SH-SY5Y (cell line): ENCODE measurements around the gene ATXN1L.

Experiments used
- GATA2 ChIP-seq: IDR thresholded peaks from 2 replicates; pipeline ENCODE4 v1.6.1; 2011; ENCODE audit warnings: mild to moderate bottlenecking, low read depth, low read length
- GATA3 ChIP-seq: IDR thresholded peaks from 2 replicates; pipeline ENCODE4 v1.6.1; 2011; ENCODE audit warnings: low read depth, mild to moderate bottlenecking, low read length, moderate library complexity

ATXN1L gene

GRCh38 chr16:71878911-71879310, 33.1 kb downstream of the ATXN1L start:
- TF ChIP-seq GATA2 (no peak), GATA3 (no peak)

- TF ChIP-seq GATA2 (no peak), GATA3 (no peak)
Observed at GRCh38 chr16:71880176-71880575, 34.4 kb downstream of the ATXN1L start.

- TF ChIP-seq GATA3 (no peak), GATA2 (no peak)
Observed at GRCh38 chr16:71882505-71883167, 36.9 kb downstream of the ATXN1L start.

- TF ChIP-seq GATA2 (no peak), GATA3 (no peak)
Observed at GRCh38 chr16:71883168-71883848, 37.5 kb downstream of the ATXN1L start.

- TF ChIP-seq GATA3 (no peak), GATA2 (no peak)
Observed at GRCh38 chr16:71883849-71884638, 38.3 kb downstream of the ATXN1L start, which contains the start of gene ZNF821. Gene ZNF821, minus strand, starts transcription at chr16:71884182. Its CDS starts 4,236 bp downstream, at chr16:71879946.

- no peak for TF ChIP-seq GATA3
- no peak for TF ChIP-seq GATA2
Observed at GRCh38 chr16:71885261-71885650, 39.5 kb downstream of the ATXN1L start.

- no peak for TF ChIP-seq GATA3
- no peak for TF ChIP-seq GATA2
Observed at GRCh38 chr16:71889147-71889546, 43.4 kb downstream of the ATXN1L start.

- TF ChIP-seq GATA3 (no peak), GATA2 (no peak)
Observed at GRCh38 chr16:71893888-71894228, 48.1 kb downstream of the ATXN1L start.

- TF ChIP-seq GATA3 (no peak), GATA2 (no peak)
Observed at GRCh38 chr16:71894229-71894920, 48.6 kb downstream of the ATXN1L start.

- no peak for TF ChIP-seq GATA2
- no peak for TF ChIP-seq GATA3
Observed at GRCh38 chr16:71894921-71895678, 49.3 kb downstream of the ATXN1L start, which contains the start of gene IST1. Gene IST1, plus strand, starts transcription at chr16:71895531. Its CDS starts 20,110 bp downstream, at chr16:71915641.

- TF ChIP-seq GATA2, result no peak
- TF ChIP-seq GATA3, result no peak
Observed at GRCh38 chr16:71895679-71896365, 50.0 kb downstream of the ATXN1L start.

- no peak for TF ChIP-seq GATA3
- TF ChIP-seq GATA2, result no peak
Observed at GRCh38 chr16:71896764-71897368, 51.1 kb downstream of the ATXN1L start.
